ENCODE data around the gene ARMC2.

ARMC2 gene

GRCh38 chr6:108839083-108839642 lies 9.1 kb upstream of the ARMC2 start:
- Histone ChIP-seq H3F3A (ENCODE audit: insufficient read depth) (no peaks in the 10 kb centered on the region), H3K9me3 (ENCODE audit: insufficient read depth, low read length) (no peaks in the 10 kb centered on the region), H3K79me2 (ENCODE audit: insufficient read depth, low read length) (no peaks in the 10 kb centered on the region), H3K27ac (ENCODE audit: low read depth, low read length) (no peak overlapping the region), H3K27me3 (ENCODE audit: low read length) (no peaks in the 10 kb centered on the region), H2AFZ (ENCODE audit: low read depth, low read length, severe bottlenecking) (no peak overlapping the region), H3K9me2 (replicated peaks; ENCODE audit: insufficient read depth, low read length) (no peaks in the 10 kb centered on the region), H3K4me3 (ENCODE audit: insufficient read depth, low read length, poor library complexity, severe bottlenecking) (no peak overlapping the region), H4K20me1 (ENCODE audit: low read depth, low read length) (no peaks in the 10 kb centered on the region), H3K9ac (ENCODE audit: low read length) (no peak overlapping the region), H3K4me2 (ENCODE audit: low read depth, low read length, poor library complexity, severe bottlenecking) (no peak overlapping the region), H3K36me3 (ENCODE audit: low read length) (no peaks in the 10 kb centered on the region)
- TF ChIP-seq EZH2phosphoT487 (conservative IDR thresholded peaks at IDR 0.05; ENCODE audit: low read length) (no peak), CTCF (IDR thresholded peaks at IDR 0.05; ENCODE audit: insufficient read depth, low read length, poor library complexity, severe bottlenecking) (no peak)

GRCh38 chr6:108840919-108841318 lies 7.3 kb upstream of the ARMC2 start:
- no peaks in the 10 kb centered on the region for H3K27me3 ChIP-seq (ENCODE audit: low read length)
- no peak overlapping the region for H3K9ac ChIP-seq (ENCODE audit: low read length)
- H3K4me2 ChIP-seq (ENCODE audit: low read depth, low read length, poor library complexity, severe bottlenecking): no peak overlapping the region
- H3K27ac ChIP-seq (ENCODE audit: low read depth, low read length): no peak overlapping the region
- H2AFZ ChIP-seq (ENCODE audit: low read depth, low read length, severe bottlenecking): no peak overlapping the region
- H3F3A ChIP-seq (ENCODE audit: insufficient read depth): no peaks in the 10 kb centered on the region
- no peak for TF ChIP-seq EZH2phosphoT487 (conservative IDR thresholded peaks at IDR 0.05; ENCODE audit: low read length)
- no peak for TF ChIP-seq CTCF (IDR thresholded peaks at IDR 0.05; ENCODE audit: insufficient read depth, low read length, poor library complexity, severe bottlenecking)
- H3K36me3 ChIP-seq (ENCODE audit: low read length): no peaks in the 10 kb centered on the region
- no peaks in the 10 kb centered on the region for H3K79me2 ChIP-seq (ENCODE audit: insufficient read depth, low read length)
- no peaks in the 10 kb centered on the region for H3K9me3 ChIP-seq (ENCODE audit: insufficient read depth, low read length)
- no peaks in the 10 kb centered on the region for H4K20me1 ChIP-seq (ENCODE audit: low read depth, low read length)
- H3K4me3 ChIP-seq (ENCODE audit: insufficient read depth, low read length, poor library complexity, severe bottlenecking): no peak overlapping the region
- H3K9me2 ChIP-seq (replicated peaks; ENCODE audit: insufficient read depth, low read length): no peaks in the 10 kb centered on the region

- H2AFZ ChIP-seq (ENCODE audit: low read depth, low read length, severe bottlenecking): no peak overlapping the region
- H3K79me2 ChIP-seq (ENCODE audit: insufficient read depth, low read length): no peaks in the 10 kb centered on the region
- TF ChIP-seq CTCF (IDR thresholded peaks at IDR 0.05; ENCODE audit: insufficient read depth, low read length, poor library complexity, severe bottlenecking) (no peak), EZH2phosphoT487 (conservative IDR thresholded peaks at IDR 0.05; ENCODE audit: low read length) (no peak)
- no peak overlapping the region for H3K4me3 ChIP-seq (ENCODE audit: insufficient read depth, low read length, poor library complexity, severe bottlenecking)
- H3F3A ChIP-seq (ENCODE audit: insufficient read depth): no peaks in the 10 kb centered on the region
- H3K4me2 ChIP-seq (ENCODE audit: low read depth, low read length, poor library complexity, severe bottlenecking): no peak overlapping the region
- H3K36me3 ChIP-seq (ENCODE audit: low read length): no peaks in the 10 kb centered on the region
- H3K27me3 ChIP-seq (ENCODE audit: low read length): no peaks in the 10 kb centered on the region
- no peaks in the 10 kb centered on the region for H3K9me2 ChIP-seq (replicated peaks; ENCODE audit: insufficient read depth, low read length)
- H4K20me1 ChIP-seq (ENCODE audit: low read depth, low read length): no peaks in the 10 kb centered on the region
- H3K27ac ChIP-seq (ENCODE audit: low read depth, low read length): no peak overlapping the region
- H3K9ac ChIP-seq (ENCODE audit: low read length): no peak overlapping the region
- no peaks in the 10 kb centered on the region for H3K9me3 ChIP-seq (ENCODE audit: insufficient read depth, low read length)
Observed at GRCh38 chr6:108841377-108841855, 6.8 kb upstream of the ARMC2 start.
